GM23248 (cell line): ENCODE results near the gene CARD10. TPM values are rescaled to one million over a fixed set of nuclear protein-coding genes. Genes with fewer than 3 reads are reported as not detected.

Experiments
- DNase-seq: peaks from one replicate; pipeline ENCODE4 v3.0.0-alpha.2; 2015
- H2AFZ ChIP-seq: fragments of 200-600 bp; sonication (generic); 2 replicates; pipeline ENCODE4 v1.6.1; 2016; ENCODE audit warnings: antibody characterized with exemption
- H3F3A ChIP-seq: fragments of 200-600 bp; sonication (generic); 2 replicates; pipeline ENCODE4 v1.6.1; 2016; ENCODE audit warnings: mild to moderate bottlenecking, antibody characterized with exemption, mixed run types; ENCODE audit not compliant: insufficient read depth
- H3K27ac ChIP-seq: fragments of 200-600 bp; sonication (generic); 2 replicates; pipeline ENCODE4 v1.5.1; 2016; ENCODE audit warnings: mild to moderate bottlenecking
- H3K27me3 ChIP-seq: fragments of 200-600 bp; sonication (generic); replicated peaks from 2 replicates; pipeline ENCODE4 v1.6.1; 2016; ENCODE audit warnings: mild to moderate bottlenecking; ENCODE audit not compliant: insufficient read depth
- H3K36me3 ChIP-seq: fragments of 200-600 bp; sonication (generic); 2 replicates; pipeline ENCODE4 v1.6.1; 2016; ENCODE audit warnings: low read depth, mild to moderate bottlenecking
- H3K4me1 ChIP-seq: fragments of 200-600 bp; sonication (generic); 2 replicates; pipeline ENCODE4 v1.6.1; 2016; ENCODE audit warnings: mild to moderate bottlenecking; ENCODE audit not compliant: insufficient read depth
- H3K4me2 ChIP-seq: fragments of 200-600 bp; sonication (generic); one replicate; pipeline ENCODE4 v1.6.1; 2016; ENCODE audit warnings: mild to moderate bottlenecking; ENCODE audit not compliant: unreplicated experiment
- H3K4me3 ChIP-seq: fragments of 200-600 bp; sonication (generic); 2 replicates; pipeline ENCODE4 v1.5.1; 2016; ENCODE audit warnings: mild to moderate bottlenecking
- H3K79me2 ChIP-seq: fragments of 200-600 bp; sonication (generic); 2 replicates; pipeline ENCODE4 v1.6.1; 2016; ENCODE audit warnings: mild to moderate bottlenecking; ENCODE audit not compliant: insufficient read depth
- H3K9ac ChIP-seq: fragments of 200-600 bp; sonication (generic); 2 replicates; pipeline ENCODE4 v1.6.1; 2016; ENCODE audit warnings: mild to moderate bottlenecking
- H3K9me2 ChIP-seq: fragments of 200-600 bp; sonication (generic); 2 replicates; pipeline ENCODE4 v1.6.1; 2016; ENCODE audit warnings: mixed run types, mild to moderate bottlenecking, moderate library complexity; ENCODE audit not compliant: insufficient read depth
- H3K9me3 ChIP-seq: fragments of 200-600 bp; sonication (generic); one replicate; pipeline ENCODE4 v1.6.1; 2017; ENCODE audit warnings: low read depth
- H4K20me1 ChIP-seq: fragments of 200-600 bp; sonication (generic); 2 replicates; pipeline ENCODE4 v1.6.0; 2016; ENCODE audit not compliant: insufficient read depth
- EZH2 ChIP-seq: fragments of 200-600 bp; sonication (generic); IDR thresholded peaks from 2 replicates; pipeline ENCODE4 v1.6.1; 2018; ENCODE audit warnings: antibody characterized with exemption, mild to moderate bottlenecking; ENCODE audit not compliant: insufficient read depth, poor library complexity, severe bottlenecking
- EZH2phosphoT487 ChIP-seq: fragments of 200-600 bp; sonication (generic); IDR thresholded peaks from 2 replicates; pipeline ENCODE4 v1.6.1; 2018; ENCODE audit warnings: antibody characterized with exemption, moderate library complexity, mild to moderate bottlenecking, low read depth; ENCODE audit not compliant: insufficient read depth
- WGBS, 2 experiments: methylation state at CpG; one replicate each; pipeline ENCODE4 v1.1.6; 2015 to 2017; ENCODE audit warnings: low lambda C conversion rate in 2 of 2, low coverage in 1 of 2; ENCODE audit errors: missing lambda C conversion rate in 2 of 2; 5-methylcytosine and 5-hydroxymethylcytosine counted together
- in situ Hi-C: fragments of 300-500 bp; cut with MboI; formaldehyde crosslinking; loops from 2 replicates; pipeline ENCODE4 v1.15.0; 2020
- polyA plus RNA-seq: library from polyadenylated mRNA; unstranded; fragments of >200 nt; fragmentation: Nextera tagmentation; extraction: Ambion mirVana; gene quantifications from 2 replicates; pipeline ENCODE4 v1.2.1, GENCODE V29; 2016
- total RNA-seq: library from RNA; depleted of rRNA; stranded (reverse); fragments of >200 nt; shearing (Covaris generic); gene quantifications from 2 replicates; pipeline ENCODE4 v1.2.3, GENCODE V29; 2014; rRNA removed

The CARD10 gene
- total and polyA plus RNA-seq, 2 experiments from 2014 or later: 2.8 to 4.4 TPM

GRCh38 chr22:37443086-37443485, 76.1 kb downstream of the CARD10 start:
- Histone ChIP-seq H3K9me2 (no peaks in the 10 kb centered on the region), H3K4me3 (no peak overlapping the region), H3F3A (no peaks in the 10 kb centered on the region), H3K27ac (no peak overlapping the region), H3K79me2 (no peaks in the 10 kb centered on the region), H3K27me3 (peaks cover 4% of the 10 kb centered on the region; the same call in 1 of the 2 replicates), H4K20me1 (no peaks in the 10 kb centered on the region), H3K9ac (no peak overlapping the region), H2AFZ (no peak overlapping the region), H3K4me2 (no peak overlapping the region), H3K36me3 (no peaks in the 10 kb centered on the region), H3K9me3 (no peaks in the 10 kb centered on the region), H3K4me1 (no peaks in the 10 kb centered on the region)
- 70 to 75% methylated on average over 7 of the region's 7 CpGs for WGBS, 2 experiments
- DNase-seq: no peak
- TF ChIP-seq EZH2phosphoT487 (no peak), EZH2 (no peak)
- in situ Hi-C loops: no loop called here

GRCh38 chr22:37442537-37442936, 76.7 kb downstream of the CARD10 start:
- TF ChIP-seq EZH2: no peak
- TF ChIP-seq EZH2phosphoT487: no peak
- no peak overlapping the region for H2AFZ ChIP-seq
- no peaks in the 10 kb centered on the region for H3K4me1 ChIP-seq
- H3K79me2 ChIP-seq: no peaks in the 10 kb centered on the region
- in situ Hi-C loops: no loop called here
- peaks cover 4% of the 10 kb centered on the region; the same call in 1 of the 2 replicates for H3K27me3 ChIP-seq
- peak; percentile 57 for DNase-seq
- no peak overlapping the region for H3K27ac ChIP-seq
- no peaks in the 10 kb centered on the region for H4K20me1 ChIP-seq
- no peaks in the 10 kb centered on the region for H3K9me2 ChIP-seq
- no peak overlapping the region for H3K4me3 ChIP-seq
- no peaks in the 10 kb centered on the region for H3K36me3 ChIP-seq
- no peak overlapping the region for H3K9ac ChIP-seq
- H3K4me2 ChIP-seq: no peak overlapping the region
- no peaks in the 10 kb centered on the region for H3F3A ChIP-seq
- 58 to 68% methylated on average over 2 of the region's 2 CpGs for WGBS, 2 experiments
- H3K9me3 ChIP-seq: no peaks in the 10 kb centered on the region

GRCh38 chr22:37442135-37442534, 77.1 kb downstream of the CARD10 start:
- Histone ChIP-seq H3K4me1 (no peaks in the 10 kb centered on the region), H3K9me2 (no peaks in the 10 kb centered on the region), H3F3A (no peaks in the 10 kb centered on the region), H3K36me3 (no peaks in the 10 kb centered on the region), H3K9me3 (no peaks in the 10 kb centered on the region), H3K9ac (no peak overlapping the region), H2AFZ (no peak overlapping the region), H3K4me3 (no peak overlapping the region), H3K27ac (no peak overlapping the region), H4K20me1 (no peaks in the 10 kb centered on the region), H3K4me2 (no peak overlapping the region), H3K79me2 (no peaks in the 10 kb centered on the region), H3K27me3 (peaks cover 4% of the 10 kb centered on the region; the same call in 1 of the 2 replicates)
- in situ Hi-C loops: no loop called here
- TF ChIP-seq EZH2phosphoT487 (no peak), EZH2 (no peak)
- WGBS, 2 experiments: 61 to 62% methylated on average over 8 of the region's 8 CpGs
- no peak for DNase-seq

GRCh38 chr22:37440875-37441274, 78.3 kb downstream of the CARD10 start:
- 53 to 57% methylated on average over 4 of the region's 4 CpGs for WGBS, 2 experiments

More at GRCh38 chr22:37440875-37441274, 78.3 kb downstream of the CARD10 start:
- Histone ChIP-seq H2AFZ (no peak overlapping the region), H3K9ac (no peak overlapping the region), H4K20me1 (no peaks in the 10 kb centered on the region), H3K36me3 (no peaks in the 10 kb centered on the region), H3K4me1 (no peaks in the 10 kb centered on the region), H3K4me3 (no peak overlapping the region), H3K79me2 (no peaks in the 10 kb centered on the region), H3K4me2 (no peak overlapping the region), H3K27me3 (peaks cover 4% of the 10 kb centered on the region; the same call in 1 of the 2 replicates), H3K9me2 (no peaks in the 10 kb centered on the region), H3K9me3 (no peaks in the 10 kb centered on the region), H3F3A (no peaks in the 10 kb centered on the region), H3K27ac (no peak overlapping the region)
- no peak for DNase-seq
- in situ Hi-C loops: no loop called here
- no peak for TF ChIP-seq EZH2
- no peak for TF ChIP-seq EZH2phosphoT487

Other genes starting within 250 kb of the CARD10 start
- not detected in 2 replicates for gene CYTH4, start 236.9 kb downstream of the CARD10 start, total RNA-seq
- not detected in 2 replicates for gene CYTH4, start 236.9 kb downstream of the CARD10 start, polyA plus RNA-seq
- gene ELFN2, start 91.9 kb downstream of the CARD10 start, total RNA-seq: 0.89 and 1.1 TPM in 2 replicates
- 0.19 and 0.48 TPM in 2 replicates for gene ELFN2, start 91.9 kb downstream of the CARD10 start, polyA plus RNA-seq
- gene MFNG, start 33.0 kb downstream of the CARD10 start, total RNA-seq: not detected in 2 replicates
- gene MFNG, start 33.0 kb downstream of the CARD10 start, polyA plus RNA-seq: 0.32 TPM in 1 of 2 replicates, not detected in the other
- gene CDC42EP1, start 41.1 kb upstream of the CARD10 start, total RNA-seq: 59.7 and 83.8 TPM in 2 replicates
- 122 and 130 TPM in 2 replicates for gene CDC42EP1, start 41.1 kb upstream of the CARD10 start, polyA plus RNA-seq
- gene LGALS2, start 60.7 kb upstream of the CARD10 start, total RNA-seq: not detected in 2 replicates
- gene LGALS2, start 60.7 kb upstream of the CARD10 start, polyA plus RNA-seq: 0.35 and 0.91 TPM in 2 replicates
- 29.7 and 36.9 TPM in 2 replicates for gene GGA1, start 89.4 kb upstream of the CARD10 start, total RNA-seq
- gene GGA1, start 89.4 kb upstream of the CARD10 start, polyA plus RNA-seq: 29.7 and 29.9 TPM in 2 replicates
- 2.4 and 9.9 TPM in 2 replicates for gene SH3BP1, start 120.3 kb upstream of the CARD10 start, total RNA-seq
- gene SH3BP1, start 120.3 kb upstream of the CARD10 start, polyA plus RNA-seq: 0.81 and 0.89 TPM in 2 replicates
- gene PDXP, start 139.3 kb upstream of the CARD10 start, total RNA-seq: 17.5 and 17.7 TPM in 2 replicates
- gene PDXP, start 139.3 kb upstream of the CARD10 start, polyA plus RNA-seq: 1.9 and 2.1 TPM in 2 replicates
- gene LGALS1, start 156.2 kb upstream of the CARD10 start, total RNA-seq: 5,290 and 7,830 TPM in 2 replicates
- gene LGALS1, start 156.2 kb upstream of the CARD10 start, polyA plus RNA-seq: 6,727 and 6,984 TPM in 2 replicates
- 4.9 and 19.1 TPM in 2 replicates for gene NOL12, start 166.9 kb upstream of the CARD10 start, total RNA-seq
- gene NOL12, start 166.9 kb upstream of the CARD10 start, polyA plus RNA-seq: 24.9 and 25.1 TPM in 2 replicates
- 127 and 135 TPM in 2 replicates for gene TRIOBP, start 177.6 kb upstream of the CARD10 start, total RNA-seq
- gene TRIOBP, start 177.6 kb upstream of the CARD10 start, polyA plus RNA-seq: 123 and 130 TPM in 2 replicates